Choroid plexus epithelial cell (primary cell): ENCODE results near the gene FCN3.

Source experiments
- DNase-seq: peaks from one replicate; pipeline ENCODE4 v3.0.0-alpha.2; 2010; ENCODE audit warnings: low read depth
- H3K4me3 ChIP-seq: 2 replicates; pipeline ENCODE4 v1.5.1; 2011; ENCODE audit warnings: low read depth, mild to moderate bottlenecking, control low read depth, low read length, moderate library complexity
- TF ChIP-seq, protein P1 (sequence below): conservative IDR thresholded peaks from 2 replicates; pipeline ENCODE4 v1.5.1; 2011; ENCODE audit warnings: low read depth, mild to moderate bottlenecking, control low read depth, inconsistent platforms, low read length, moderate library complexity

The FCN3 gene

DNA sequence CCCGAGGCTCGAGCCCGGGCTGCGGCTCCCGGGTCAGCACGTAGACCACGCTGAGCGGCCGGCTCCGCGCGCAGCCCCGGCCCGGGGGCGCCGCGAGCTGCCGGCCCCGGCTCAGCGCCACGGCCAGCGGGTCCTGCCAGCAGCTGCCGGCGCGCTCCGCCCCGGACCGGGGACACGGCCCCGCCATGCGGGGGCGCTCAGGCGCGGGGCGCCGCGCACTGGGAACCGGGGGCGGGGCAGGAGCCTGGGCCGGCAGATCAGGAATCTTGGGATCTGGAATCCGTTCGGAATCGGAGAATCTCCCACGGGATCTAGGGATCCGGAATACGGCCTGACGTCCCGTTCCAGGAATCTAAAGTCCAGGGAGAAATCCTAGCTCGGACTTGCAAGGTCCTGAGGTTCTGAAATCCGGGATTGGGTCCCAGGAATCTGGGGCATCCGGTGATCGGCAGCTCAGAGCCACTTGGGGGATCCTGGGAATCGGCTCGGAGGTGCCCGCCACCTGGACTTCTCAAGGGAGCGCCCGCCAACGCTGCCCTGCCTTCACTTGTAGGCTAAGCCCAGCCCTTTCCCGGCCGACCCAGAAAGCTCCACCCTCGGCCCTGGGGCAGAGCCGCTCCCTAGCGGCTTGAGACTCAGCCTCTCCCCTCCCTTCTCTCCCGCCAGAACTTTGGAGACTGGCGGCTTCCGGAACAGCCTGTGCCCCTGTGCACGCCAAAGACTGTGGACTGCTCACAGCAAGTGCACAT, 8.0 kb downstream of the FCN3 start, which contains the start of gene MAP3K6:
MAP3K6 (minus strand) TSS at position 551 of the 749 bp plus-strand sequence; CDS start at position 187, 364 bp downstream.
- H3K4me3 ChIP-seq = peak within 1 kb of the TSS; percentile 72
- peak; percentile 68 for DNase-seq
- TF ChIP-seq, protein P1, sequence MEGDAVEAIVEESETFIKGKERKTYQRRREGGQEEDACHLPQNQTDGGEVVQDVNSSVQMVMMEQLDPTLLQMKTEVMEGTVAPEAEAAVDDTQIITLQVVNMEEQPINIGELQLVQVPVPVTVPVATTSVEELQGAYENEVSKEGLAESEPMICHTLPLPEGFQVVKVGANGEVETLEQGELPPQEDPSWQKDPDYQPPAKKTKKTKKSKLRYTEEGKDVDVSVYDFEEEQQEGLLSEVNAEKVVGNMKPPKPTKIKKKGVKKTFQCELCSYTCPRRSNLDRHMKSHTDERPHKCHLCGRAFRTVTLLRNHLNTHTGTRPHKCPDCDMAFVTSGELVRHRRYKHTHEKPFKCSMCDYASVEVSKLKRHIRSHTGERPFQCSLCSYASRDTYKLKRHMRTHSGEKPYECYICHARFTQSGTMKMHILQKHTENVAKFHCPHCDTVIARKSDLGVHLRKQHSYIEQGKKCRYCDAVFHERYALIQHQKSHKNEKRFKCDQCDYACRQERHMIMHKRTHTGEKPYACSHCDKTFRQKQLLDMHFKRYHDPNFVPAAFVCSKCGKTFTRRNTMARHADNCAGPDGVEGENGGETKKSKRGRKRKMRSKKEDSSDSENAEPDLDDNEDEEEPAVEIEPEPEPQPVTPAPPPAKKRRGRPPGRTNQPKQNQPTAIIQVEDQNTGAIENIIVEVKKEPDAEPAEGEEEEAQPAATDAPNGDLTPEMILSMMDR = peak; percentile 15

- peak overlapping the region; percentile 72 for H3K4me3 ChIP-seq
- peak; percentile 50 for DNase-seq
Measured at GRCh38 chr1:27366113-27366410, 8.6 kb downstream of the FCN3 start.

GRCh38 chr1:27365372-27366112, 9.1 kb downstream of the FCN3 start:
- peak overlapping the region; percentile 72 for H3K4me3 ChIP-seq
- peak; percentile 91 for DNase-seq
- TF ChIP-seq, protein P1 = no peak

More at GRCh38 chr1:27366113-27366410, 8.6 kb downstream of the FCN3 start:
- TF ChIP-seq, protein P1 = no peak

- H3K4me3 ChIP-seq = peak overlapping the region; percentile 30
Measured at GRCh38 chr1:27364696-27365371, 9.8 kb downstream of the FCN3 start.

DNA sequence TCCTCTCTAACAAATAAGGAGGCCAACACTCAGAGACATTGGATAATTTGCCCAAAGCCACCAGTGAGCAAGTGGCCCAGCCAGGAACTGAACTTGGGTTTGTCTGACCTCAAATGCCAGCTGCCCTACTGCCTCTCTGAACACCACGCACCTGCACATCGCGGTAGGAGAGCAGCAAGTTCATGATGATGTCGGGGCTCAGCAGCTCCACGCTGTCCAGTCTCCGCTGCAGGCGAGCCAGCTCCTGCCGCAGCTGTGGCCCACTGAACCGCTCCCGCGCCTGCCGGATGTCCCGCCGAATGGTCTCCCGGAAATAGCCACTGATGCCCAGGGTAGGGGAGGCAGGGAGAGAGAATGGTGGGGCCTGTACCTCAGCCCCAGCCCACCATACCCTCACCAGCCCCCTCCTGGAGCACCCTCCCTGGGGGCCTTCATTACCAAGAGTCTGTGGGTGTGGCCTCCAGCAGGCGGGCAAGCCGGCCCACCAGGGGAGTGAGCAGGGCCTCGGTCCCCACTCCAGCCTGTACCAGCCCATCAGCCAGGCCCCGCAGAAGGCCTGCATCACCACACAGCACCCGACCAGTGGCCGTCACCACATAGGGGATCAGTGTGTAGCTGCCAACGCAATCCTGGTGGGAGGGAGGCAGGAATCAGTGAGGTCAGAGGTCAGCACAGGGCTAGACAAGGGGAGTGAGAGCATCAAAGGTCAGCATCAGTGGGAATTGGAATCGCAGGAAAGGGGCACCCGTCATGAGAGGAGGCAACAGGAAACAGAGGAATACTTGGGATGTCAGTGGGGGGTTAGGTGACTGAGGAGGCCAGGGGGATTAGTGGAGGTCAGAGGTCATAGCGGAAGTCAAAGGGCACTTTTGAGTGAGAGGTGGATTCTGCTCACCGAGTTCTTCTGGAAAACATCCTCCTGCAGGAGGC, 10.6 kb downstream of the FCN3 start:
- DNase-seq = no peak
- TF ChIP-seq, protein P1 = no peak
- no peak overlapping the region for H3K4me3 ChIP-seq

More at GRCh38 chr1:27364696-27365371, 9.8 kb downstream of the FCN3 start:
- no peak for DNase-seq
- TF ChIP-seq, protein P1 = no peak

GRCh38 chr1:27361553-27361952, 13.1 kb downstream of the FCN3 start:
- DNase-seq = no peak
- TF ChIP-seq, protein P1 = no peak
- no peak overlapping the region for H3K4me3 ChIP-seq
